HG03039 (cell line): ENCODE results near the gene DSG4.

Source experiments
- ATAC-seq: cut with Tn5 transposase; IDR thresholded peaks from one replicate; pipeline ENCODE4 v1.9.1; 2021; ENCODE audit warnings: mild to moderate bottlenecking, moderate library complexity; ENCODE audit not compliant: unreplicated experiment

Gene DSG4

DNA sequence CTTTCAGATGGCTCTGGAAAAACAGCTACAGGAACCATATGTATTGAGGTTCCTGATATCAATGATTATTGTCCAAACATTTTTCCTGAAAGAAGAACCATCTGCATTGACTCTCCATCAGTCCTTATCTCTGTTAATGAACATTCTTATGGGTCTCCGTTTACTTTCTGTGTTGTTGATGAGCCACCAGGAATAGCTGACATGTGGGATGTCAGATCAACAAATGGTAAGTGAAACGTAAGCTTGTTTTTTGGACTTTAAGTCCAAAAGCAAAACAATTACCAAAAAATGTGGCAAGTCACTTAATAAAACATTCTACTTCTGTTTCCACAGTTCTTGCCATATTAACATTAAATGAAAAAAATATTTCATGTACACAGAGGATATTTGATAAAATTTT lies 26.8 kb downstream of the DSG4 start:
- ATAC-seq = no peak

- ATAC-seq = no peak
These were observed 31.1 kb downstream of the DSG4 start for GRCh38 chr18:31407649-31408048.

DNA sequence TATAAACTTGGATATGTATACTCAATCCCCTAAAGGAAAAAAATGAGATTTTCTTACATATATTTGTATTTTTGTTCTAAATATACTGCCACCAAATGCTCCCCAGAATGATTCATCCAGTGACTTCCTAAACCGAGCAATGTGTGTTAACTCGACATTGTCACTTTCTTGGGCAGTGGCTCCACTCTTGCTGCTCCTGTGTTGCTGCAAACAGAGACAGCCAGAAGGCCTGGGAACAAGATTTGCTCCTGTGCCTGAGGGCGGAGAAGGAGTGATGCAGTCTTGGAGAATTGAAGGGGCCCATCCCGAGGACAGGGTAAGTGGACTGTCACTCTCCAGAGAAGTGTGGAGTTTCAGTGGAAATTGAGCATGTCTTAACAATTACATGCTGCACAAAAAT lies 32.7 kb downstream of the DSG4 start:
- no peak for ATAC-seq

GRCh38 chr18:31410716-31411483 lies 34.3 kb downstream of the DSG4 start:
- ATAC-seq = no peak

DNA sequence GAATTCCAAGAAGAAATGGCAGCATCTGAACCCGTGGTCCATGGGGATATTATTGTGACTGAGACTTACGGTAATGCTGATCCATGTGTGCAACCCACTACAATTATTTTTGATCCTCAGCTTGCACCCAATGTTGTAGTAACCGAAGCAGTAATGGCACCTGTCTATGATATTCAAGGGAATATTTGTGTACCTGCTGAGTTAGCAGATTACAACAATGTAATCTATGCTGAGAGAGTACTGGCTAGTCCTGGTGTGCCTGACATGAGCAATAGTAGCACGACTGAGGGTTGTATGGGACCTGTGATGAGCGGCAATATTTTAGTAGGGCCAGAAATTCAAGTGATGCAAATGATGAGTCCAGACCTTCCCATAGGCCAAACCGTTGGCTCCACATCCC lies 36.6 kb downstream of the DSG4 start:
- no peak for ATAC-seq

- no peak for ATAC-seq
These were observed 41.3 kb downstream of the DSG4 start for GRCh38 chr18:31417850-31418249.

DNA sequence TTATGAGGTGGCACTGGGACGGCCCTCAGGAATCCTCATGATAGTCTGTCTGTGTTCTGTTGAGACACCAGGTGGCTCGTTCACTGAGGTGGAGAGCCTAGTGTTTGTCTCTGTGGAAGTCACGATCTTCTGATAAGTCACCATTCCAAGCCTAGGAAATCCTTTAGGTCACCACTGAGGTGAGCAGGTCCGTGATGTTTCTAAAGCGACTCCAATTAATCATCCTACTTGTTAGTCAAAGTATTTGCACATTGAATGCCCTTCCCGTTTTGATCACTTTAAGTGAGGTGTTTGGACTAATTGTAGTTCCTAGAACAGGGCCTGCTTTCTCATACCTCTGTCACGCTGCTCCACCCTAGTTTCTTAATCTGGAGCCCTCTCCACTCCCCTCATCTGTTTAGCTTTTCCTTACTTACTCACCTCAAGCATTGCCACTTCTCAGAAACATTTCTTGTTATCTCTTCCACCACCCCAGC lies 42.9 kb downstream of the DSG4 start:
- no peak for ATAC-seq

GRCh38 chr18:31420032-31420431 lies 43.5 kb downstream of the DSG4 start:
- no peak for ATAC-seq

DNA sequence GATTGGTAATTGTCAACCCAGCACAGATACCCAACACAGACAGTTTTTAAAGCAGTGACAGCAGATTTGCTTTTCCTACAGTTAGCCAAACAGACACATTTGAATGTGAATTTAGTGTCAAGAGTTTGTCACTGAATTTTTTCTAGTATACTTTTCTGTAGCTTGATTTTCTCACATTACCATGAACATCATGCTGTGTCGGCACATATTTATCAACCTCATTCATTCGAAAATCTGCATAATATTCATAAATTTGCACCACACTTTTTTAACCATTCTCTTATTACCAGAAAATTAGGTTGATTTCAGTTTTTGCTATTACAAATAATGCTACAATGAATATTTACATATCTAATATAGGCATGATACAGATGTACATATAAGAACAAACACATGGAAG lies 43.9 kb downstream of the DSG4 start:
- no peak for ATAC-seq

DNA sequence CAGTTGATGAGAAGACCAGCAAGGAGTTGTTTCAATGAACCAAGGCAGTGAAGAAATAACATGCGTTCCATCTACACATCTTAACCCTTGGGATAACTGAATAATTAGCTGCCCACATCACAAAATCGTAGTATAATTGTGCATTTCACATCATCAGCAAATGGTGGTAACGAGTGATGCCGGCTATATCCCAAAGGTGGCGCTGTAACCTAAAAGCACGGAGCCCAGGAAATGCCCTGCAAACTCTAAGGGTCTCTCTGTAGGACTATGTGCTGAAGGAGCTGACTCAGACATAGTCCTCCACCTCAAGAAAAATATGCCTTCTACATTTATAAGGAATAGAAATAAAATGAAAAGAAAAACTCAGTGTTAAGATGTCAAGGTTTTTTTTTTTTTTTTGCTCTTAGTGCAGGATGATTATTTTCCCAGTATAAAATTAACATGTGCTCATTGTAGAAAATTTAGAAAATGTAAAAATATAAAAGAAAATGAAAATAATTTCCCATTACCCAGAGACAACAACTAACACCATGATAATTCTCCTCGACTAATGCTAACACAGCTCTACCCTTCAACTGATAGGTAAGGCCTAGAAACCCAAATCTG lies 47.9 kb downstream of the DSG4 start:
- ATAC-seq = peak; percentile 79

DNA sequence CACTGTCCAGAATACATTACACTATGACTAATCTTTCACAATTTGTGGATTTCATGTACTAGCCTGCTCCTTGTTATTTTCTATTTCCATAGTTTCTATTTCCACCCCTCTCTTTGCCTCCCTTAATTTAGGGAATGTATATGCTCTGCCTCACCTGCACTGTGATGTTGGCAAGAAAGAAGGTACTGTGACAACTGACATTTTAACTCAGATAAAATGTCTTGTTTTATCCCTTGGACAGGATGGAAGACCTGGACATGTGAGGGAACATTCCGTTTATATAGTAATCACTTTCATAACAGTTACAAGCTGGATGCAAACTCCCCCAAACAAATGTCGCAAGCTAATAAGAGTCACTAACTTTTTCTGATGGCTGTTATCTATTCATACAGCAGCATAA lies 49.4 kb downstream of the DSG4 start:
- no peak for ATAC-seq

DNA sequence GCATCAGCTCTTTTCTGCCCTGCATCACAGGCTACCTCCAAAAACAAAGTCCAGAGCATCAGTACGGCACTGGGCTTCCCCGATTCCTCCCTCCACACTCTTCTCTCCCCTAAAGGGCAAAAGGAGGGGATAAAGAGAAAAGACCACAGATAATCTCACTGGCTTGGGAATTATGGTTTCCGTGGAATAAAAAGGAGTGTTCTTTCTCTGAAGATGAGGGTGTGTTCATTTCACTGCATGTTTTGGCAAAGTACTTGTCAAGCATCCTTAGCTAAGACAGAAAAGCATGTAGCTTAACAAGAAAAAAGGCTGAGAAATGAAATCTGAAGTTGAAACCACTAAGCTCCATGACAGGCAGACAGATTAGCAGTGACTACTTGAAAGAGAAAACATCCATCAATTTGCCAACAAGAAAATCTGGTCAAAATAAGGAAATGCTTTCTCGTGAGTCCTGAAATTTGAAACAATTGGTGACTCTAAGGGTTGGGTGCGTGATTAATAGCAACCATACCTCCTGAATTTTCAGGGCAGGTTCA lies 50.4 kb downstream of the DSG4 start:
- ATAC-seq = no peak

GRCh38 chr18:31428211-31428610 lies 51.6 kb downstream of the DSG4 start:
- no peak for ATAC-seq

GRCh38 chr18:31429623-31430022 lies 53.0 kb downstream of the DSG4 start:
- no peak for ATAC-seq

DNA sequence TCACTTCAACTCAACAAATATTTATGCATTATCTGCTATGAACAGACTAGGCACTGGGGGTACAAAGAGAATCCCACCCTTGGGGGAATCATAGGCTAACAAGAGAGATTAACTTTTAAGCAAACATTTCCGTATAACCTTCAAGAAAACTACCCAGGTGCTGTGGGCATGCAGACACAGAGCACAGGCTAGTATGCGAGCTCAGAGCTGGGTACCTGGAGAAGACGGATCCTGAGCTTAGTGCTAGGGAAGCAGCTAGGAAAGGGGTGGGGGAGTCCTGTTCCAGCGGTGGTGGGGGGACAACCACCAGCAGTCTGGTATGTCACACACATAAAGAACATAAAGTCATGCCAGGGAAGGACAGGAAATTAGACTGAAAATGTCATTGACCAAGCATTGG lies 53.5 kb downstream of the DSG4 start:
- no peak for ATAC-seq

DNA sequence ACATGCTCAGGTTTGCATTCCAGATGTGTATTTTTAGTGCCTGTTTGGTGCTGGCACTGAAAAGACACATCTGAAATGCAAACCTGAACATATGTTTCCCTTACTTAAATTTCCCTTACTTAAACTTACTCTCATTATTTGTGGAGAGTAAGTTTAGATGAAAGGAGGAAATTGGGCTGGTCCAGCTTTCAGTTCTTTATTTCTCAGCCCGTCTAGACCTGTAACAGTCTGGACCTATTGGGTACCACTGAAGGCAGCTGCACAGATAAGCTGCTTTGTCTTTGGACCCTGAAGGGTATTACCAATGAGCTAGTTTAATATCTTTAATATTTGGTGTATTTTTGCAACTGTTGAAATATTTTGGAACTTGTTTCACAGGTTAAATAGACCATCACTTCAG lies 54.0 kb downstream of the DSG4 start:
- no peak for ATAC-seq

DNA sequence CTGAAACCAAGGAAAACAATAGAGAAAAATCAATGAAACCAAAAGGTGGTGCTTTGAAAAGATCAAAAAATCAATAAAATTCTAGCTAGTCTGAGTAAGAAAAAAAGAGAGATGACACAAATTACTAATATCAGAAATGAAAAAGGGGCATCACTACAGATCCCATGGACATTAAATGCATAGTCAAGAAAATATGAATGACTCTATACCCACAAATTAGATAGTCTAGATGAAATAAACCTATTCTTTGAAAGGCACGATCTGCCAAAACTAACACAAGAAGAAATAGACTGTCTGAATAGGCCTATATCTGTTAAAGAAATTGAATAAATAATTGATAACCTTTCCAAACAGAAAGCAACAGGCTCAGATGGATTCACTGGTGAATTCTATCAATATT lies 55.7 kb downstream of the DSG4 start:
- no peak for ATAC-seq

- ATAC-seq = no peak
These were observed 60.2 kb downstream of the DSG4 start for GRCh38 chr18:31436825-31437224.

DNA sequence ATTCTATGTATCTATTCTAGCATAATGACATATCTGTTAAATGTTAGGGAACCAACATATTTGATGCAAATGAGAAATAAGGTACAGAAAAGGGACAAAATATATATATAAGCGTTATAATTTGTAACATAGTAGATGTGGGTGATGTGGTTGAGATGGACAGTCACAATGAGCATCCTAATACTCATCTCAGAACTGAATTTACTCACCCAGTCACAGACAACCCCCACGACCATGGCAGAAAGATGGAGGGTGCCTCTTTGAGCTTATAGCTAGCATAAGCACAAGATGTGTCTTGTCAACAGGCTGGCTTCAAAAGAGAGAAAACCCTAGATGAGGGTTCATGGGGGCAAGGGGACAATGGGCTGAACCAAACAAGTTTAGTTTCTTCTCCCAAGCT lies 61.8 kb downstream of the DSG4 start:
- peak; percentile 92 for ATAC-seq

GRCh38 chr18:31439807-31440325 lies 63.3 kb downstream of the DSG4 start:
- no peak for ATAC-seq

DNA sequence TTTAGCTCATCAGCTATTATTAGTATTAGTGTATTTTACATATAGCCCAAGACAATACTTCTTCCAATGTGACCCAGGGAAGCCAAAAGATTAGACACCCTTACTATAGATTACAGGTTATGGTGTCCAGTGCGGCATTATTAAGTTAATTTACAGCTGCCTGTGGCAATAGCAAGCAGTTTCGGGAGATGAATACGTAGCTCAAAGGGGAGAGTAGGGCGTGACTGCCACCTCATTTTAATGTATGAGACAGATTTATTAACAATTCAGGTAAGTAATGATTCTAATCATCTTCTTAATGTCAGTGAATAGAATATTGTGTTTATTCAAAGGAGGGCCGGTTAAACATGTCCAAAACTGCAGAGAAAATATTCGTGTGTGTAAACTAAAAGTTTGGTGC lies 64.2 kb downstream of the DSG4 start:
- no peak for ATAC-seq

DNA sequence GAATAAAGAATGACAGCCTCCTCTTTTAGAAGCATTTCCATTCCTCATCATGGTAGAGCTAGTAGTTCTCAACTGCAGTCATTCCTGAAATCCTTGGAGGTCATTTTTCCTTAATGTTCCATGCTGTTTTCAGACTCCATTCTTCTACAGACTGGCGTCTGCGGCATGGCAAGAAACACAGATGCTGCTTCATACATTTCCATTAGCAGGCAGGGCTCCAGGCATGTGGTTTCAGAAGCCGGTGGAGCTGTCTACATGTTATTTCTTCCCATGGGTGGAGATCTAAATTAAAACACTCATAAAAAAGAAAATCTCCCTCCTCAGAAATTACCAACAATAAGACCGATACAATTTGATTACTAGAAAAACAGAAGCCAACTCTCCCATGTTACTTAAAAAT lies 64.9 kb downstream of the DSG4 start:
- no peak for ATAC-seq
